Left colon (tissue), 2 donors: Measurements from ENCODE around the gene ACAD8. TPM values are rescaled to one million over a fixed set of nuclear protein-coding genes. Genes with fewer than 3 reads are reported as not detected.
"Not testable (repeated sequence)": the region's sequence is repeated elsewhere in the genome, so short reads cannot be mapped to it uniquely, and the experiment has no call there.

ENCODE experiments used
- ATAC-seq: fragments of 200-7000 bp; cut with Tn5 transposase; one replicate; pipeline ENCODE4 v1.9.1; 2020; ENCODE audit warnings: mild to moderate bottlenecking, moderate library complexity
- DNase-seq, 2 donors: peaks; one replicate each; pipeline ENCODE4 v3.0.0-alpha.2; 2020
- intact Hi-C, 2 donors: fragments of 100-400 bp; cut with DNase I in 1 of 2; cut with micrococcal nuclease in 1 of 2; formaldehyde crosslinking; loops; one replicate each; pipeline versions ENCODE4 v1.11.2 to v1.14.0; 2022; cut with DNase I, micrococcal nuclease
- total RNA-seq, 2 donors: library from RNA; stranded (reverse); fragmentation: NEBNext Ultra II Directional; extraction: Animal tissue kit (Norgen Biotek cat#: 25700); gene quantifications; one replicate each; pipeline ENCODE4 v1.2.1, GENCODE V29; 2021
- donor health status: DM: no; HTN: no; CAD: no.
- donor health status: DM: yes; HTN: yes; CAD: no.

Gene ACAD8
- total RNA-seq, 2 donors from 2014 or later: 28.1 to 30.7 TPM

- DNase-seq (no peak), ATAC-seq (no peak)
- intact Hi-C loops: no loop called here
Observed at GRCh38 chr11:134282121-134283045, 29.0 kb downstream of the ACAD8 start.

GRCh38 chr11:134283461-134284230 is 30.3 kb downstream of the ACAD8 start:
- intact Hi-C loops: no loop called here
- ATAC-seq: no peak
- no peak for DNase-seq

GRCh38 chr11:134284349-134284748 is 31.0 kb downstream of the ACAD8 start:
- ATAC-seq, intact Hi-C loops, DNase-seq: not testable (repeated sequence)

- DNase-seq (no peak), ATAC-seq (no peak)
- intact Hi-C loops: no loop called here
Observed at GRCh38 chr11:134287561-134287960, 34.2 kb downstream of the ACAD8 start.

GRCh38 chr11:134288486-134288885 is 35.1 kb downstream of the ACAD8 start:
- ATAC-seq: no peak
- intact Hi-C loops: no loop called here
- DNase-seq: no peak

- intact Hi-C loops: no loop called here
- no peak for ATAC-seq
- DNase-seq: no peak
Observed at GRCh38 chr11:134289167-134289566, 35.8 kb downstream of the ACAD8 start.

- intact Hi-C loops: no loop called here
- DNase-seq (no peak), ATAC-seq (no peak)
Observed at GRCh38 chr11:134289789-134290188, 36.4 kb downstream of the ACAD8 start.

- DNase-seq (no peak), ATAC-seq (no peak)
- intact Hi-C loops: no loop called here
Observed at GRCh38 chr11:134290646-134291045, 37.3 kb downstream of the ACAD8 start.

GRCh38 chr11:134291196-134291595 is 37.8 kb downstream of the ACAD8 start:
- intact Hi-C loops: no loop called here
- ATAC-seq (no peak), DNase-seq (no peak)

GRCh38 chr11:134292661-134293060 is 39.3 kb downstream of the ACAD8 start:
- intact Hi-C loops: no loop called here
- DNase-seq: no peak
- ATAC-seq: no peak

GRCh38 chr11:134293119-134294113 is 40.0 kb downstream of the ACAD8 start:
- intact Hi-C loops: no loop called here
- ATAC-seq: no peak
- no peak for DNase-seq

GRCh38 chr11:134294664-134295063 is 41.3 kb downstream of the ACAD8 start:
- DNase-seq: no peak
- ATAC-seq: no peak
- intact Hi-C loops: no loop called here

- no peak for ATAC-seq
- intact Hi-C loops: no loop called here
Observed at GRCh38 chr11:134312223-134312622, 58.9 kb downstream of the ACAD8 start.

GRCh38 chr11:134312807-134313206 is 59.4 kb downstream of the ACAD8 start:
- intact Hi-C loops: no loop called here
- ATAC-seq: no peak
- no peak for DNase-seq

More at GRCh38 chr11:134312223-134312622, 58.9 kb downstream of the ACAD8 start:
- DNase-seq: no peak

GRCh38 chr11:134313379-134313778 is 60.0 kb downstream of the ACAD8 start:
- intact Hi-C loops: no loop called here
- ATAC-seq (no peak), DNase-seq (no peak)

- DNase-seq (no peak), ATAC-seq (no peak)
- intact Hi-C loops: no loop called here
Observed at GRCh38 chr11:134313821-134314607, 60.6 kb downstream of the ACAD8 start.
